ENCODE measurements around the gene KCTD12.

KCTD12 gene

GRCh38 chr13:76886292-76887075 lies at the start of gene KCTD12:
TSS of gene KCTD12 (minus strand) at chr13:76886405. CDS start at chr13:76886148, 257 bp downstream.
- H3K4me2 ChIP-seq (ENCODE audit: low read depth, low read length) = peak within 1 kb of the TSS; percentile 91

GRCh38 chr13:76934671-76935070 lies 48.5 kb upstream of the KCTD12 start:
- no peak overlapping the region for H3K4me2 ChIP-seq (ENCODE audit: low read depth, low read length)
- H4K20me1 ChIP-seq (ENCODE audit: insufficient read depth, low read length) = no peaks in the 10 kb centered on the region
- no peak overlapping the region for H3K27ac ChIP-seq (ENCODE audit: low read length)
- no peak overlapping the region for H2AFZ ChIP-seq (ENCODE audit: low read length)
- TF ChIP-seq CTCF (IDR thresholded peaks at IDR 0.05; ENCODE audit: low read length) (no peak), EZH2phosphoT487 (IDR thresholded peaks at IDR 0.05; ENCODE audit: low read length) (no peak), EZH2 (optimal IDR thresholded peaks at IDR 0.05; ENCODE audit: low read depth, low read length) (no peak)
- no peaks in the 10 kb centered on the region for H3K9me3 ChIP-seq (replicated peaks; ENCODE audit: insufficient read depth, low read length)
- no peaks in the 10 kb centered on the region for H3K79me2 ChIP-seq (ENCODE audit: low read length)
- DNase-seq = no peak
- no peaks in the 10 kb centered on the region for H3F3A ChIP-seq (ENCODE audit: insufficient read depth, low read length)
- H3K4me3 ChIP-seq (ENCODE audit: low read length) = no peak overlapping the region
- no peak overlapping the region for H3K9ac ChIP-seq (ENCODE audit: low read length)
- H3K4me1 ChIP-seq (ENCODE audit: low read length) = no peaks in the 10 kb centered on the region
- H3K36me3 ChIP-seq (replicated peaks; ENCODE audit: insufficient read depth, low read length) = no peaks in the 10 kb centered on the region
- no peaks in the 10 kb centered on the region for H3K9me2 ChIP-seq (replicated peaks; ENCODE audit: insufficient read depth, low read length)
- H3K27me3 ChIP-seq (replicated peaks; ENCODE audit: insufficient read depth, low read length) = no peaks in the 10 kb centered on the region

More at GRCh38 chr13:76886292-76887075, at the start of gene KCTD12:
- Histone ChIP-seq H3K79me2 (ENCODE audit: low read length) (peaks cover 13% of the 10 kb centered on the region; the same call in 1 of the 2 replicates), H3K9ac (ENCODE audit: low read length) (peak within 1 kb of the TSS; percentile 71), H3K9me3 (replicated peaks; ENCODE audit: insufficient read depth, low read length) (no peaks in the 10 kb centered on the region), H3K4me3 (ENCODE audit: low read length) (peak within 1 kb of the TSS; percentile 85), H3F3A (ENCODE audit: insufficient read depth, low read length) (peaks cover 20% of the 10 kb centered on the region; the same call in 1 of the 2 replicates), H3K36me3 (replicated peaks; ENCODE audit: insufficient read depth, low read length) (no peaks in the 10 kb centered on the region), H3K27ac (ENCODE audit: low read length) (peak within 1 kb of the TSS; percentile 55; the same call in 1 of the 2 replicates), H2AFZ (ENCODE audit: low read length) (peak within 1 kb of the TSS; percentile 91), H3K4me1 (ENCODE audit: low read length) (peaks cover 18% of the 10 kb centered on the region), H3K27me3 (replicated peaks; ENCODE audit: insufficient read depth, low read length) (no peaks in the 10 kb centered on the region), H3K9me2 (replicated peaks; ENCODE audit: insufficient read depth, low read length) (no peaks in the 10 kb centered on the region), H4K20me1 (ENCODE audit: insufficient read depth, low read length) (no peaks in the 10 kb centered on the region)
- peak; percentile 88 for DNase-seq
- TF ChIP-seq CTCF (IDR thresholded peaks at IDR 0.05; ENCODE audit: low read length) (no peak), EZH2 (optimal IDR thresholded peaks at IDR 0.05; ENCODE audit: low read depth, low read length) (no peak), EZH2phosphoT487 (IDR thresholded peaks at IDR 0.05; ENCODE audit: low read length) (no peak)

- Histone ChIP-seq H3K4me1 (ENCODE audit: low read length) (no peaks in the 10 kb centered on the region), H4K20me1 (ENCODE audit: insufficient read depth, low read length) (no peaks in the 10 kb centered on the region), H3K9me2 (replicated peaks; ENCODE audit: insufficient read depth, low read length) (no peaks in the 10 kb centered on the region), H3K4me3 (ENCODE audit: low read length) (no peak overlapping the region), H3K9me3 (replicated peaks; ENCODE audit: insufficient read depth, low read length) (no peaks in the 10 kb centered on the region), H3K4me2 (ENCODE audit: low read depth, low read length) (no peak overlapping the region), H3K79me2 (ENCODE audit: low read length) (no peaks in the 10 kb centered on the region), H3F3A (ENCODE audit: insufficient read depth, low read length) (no peaks in the 10 kb centered on the region), H3K36me3 (replicated peaks; ENCODE audit: insufficient read depth, low read length) (no peaks in the 10 kb centered on the region), H3K9ac (ENCODE audit: low read length) (no peak overlapping the region), H2AFZ (ENCODE audit: low read length) (no peak overlapping the region), H3K27me3 (replicated peaks; ENCODE audit: insufficient read depth, low read length) (no peaks in the 10 kb centered on the region), H3K27ac (ENCODE audit: low read length) (no peak overlapping the region)
- no peak for DNase-seq
- no peak for TF ChIP-seq EZH2 (optimal IDR thresholded peaks at IDR 0.05; ENCODE audit: low read depth, low read length)
- TF ChIP-seq EZH2phosphoT487 (IDR thresholded peaks at IDR 0.05; ENCODE audit: low read length) = no peak
- no peak for TF ChIP-seq CTCF (IDR thresholded peaks at IDR 0.05; ENCODE audit: low read length)
These were observed 45.9 kb upstream of the KCTD12 start for GRCh38 chr13:76932076-76932475.
